ENCODE results near the gene RALB. TPM values are rescaled to one million over a fixed set of nuclear protein-coding genes. Genes with fewer than 3 reads are reported as not detected.

Gene RALB
- total and polyA plus RNA-seq, 2 experiments from 2014 or later, result 15.2 to 17.4 TPM

DNA sequence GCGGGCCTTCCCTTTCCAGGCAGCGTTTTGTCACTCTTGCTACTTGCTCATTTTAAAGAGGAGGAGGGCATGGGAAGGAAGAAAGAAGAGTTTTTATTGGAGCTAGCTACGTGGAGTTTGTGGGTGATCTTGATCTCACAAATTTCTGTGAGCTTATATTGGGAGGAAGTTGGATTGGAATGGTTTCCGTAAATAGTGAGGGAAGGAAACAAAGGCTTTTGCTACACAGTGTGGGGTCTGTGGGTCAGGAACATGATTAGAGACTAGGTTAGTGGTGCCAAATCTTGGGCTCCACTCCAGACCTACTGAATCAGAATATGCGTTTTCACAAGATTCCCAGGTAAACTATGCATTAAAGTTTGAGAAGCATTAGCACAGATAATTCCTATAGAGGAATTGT lies 8.1 kb downstream of the RALB start (continued):
- no peak for TF ChIP-seq ZNF331 (CRISPR knock-in tag; IDR thresholded peaks at IDR 0.05; ENCODE audit: low read depth)
- TF ChIP-seq POLR2AphosphoS5 (IDR thresholded peaks at IDR 0.05; ENCODE audit: low read depth), result no peak
- TF ChIP-seq EZH2phosphoT487 (IDR thresholded peaks at IDR 0.05; ENCODE audit: unreplicated experiment), result no peak

- no peak overlapping the region for H3K27ac ChIP-seq (ENCODE audit: low read depth)
- peaks cover under 1% of the 10 kb centered on the region; the same call in 2 of the 3 replicates for H3K4me1 Mint-ChIP-seq
- peaks cover 7% of the 10 kb centered on the region; the same call in 2 of the 3 replicates for H3K9me3 Mint-ChIP-seq
- no peak overlapping the region for H3K4me2 ChIP-seq
- DNase-seq (ENCODE audit: low spot score) (no peak), ATAC-seq (no peak)
- no peaks in the 10 kb centered on the region for H4K20me1 ChIP-seq (replicated peaks; ENCODE audit: insufficient read depth)
- H3K79me2 ChIP-seq (replicated peaks; ENCODE audit: insufficient read depth), result 0 out of 2 replicates have a peak, but pooled peaks cover 3% of the 10 kb centered on the region
- H3K4me3 ChIP-seq, result no peak overlapping the region
- H3K9me2 ChIP-seq (ENCODE audit: insufficient read depth), result peaks cover 6% of the 10 kb centered on the region; the same call in 1 of the 2 replicates
- H2AFZ ChIP-seq, result no peak overlapping the region
- no peaks in the 10 kb centered on the region for H3K36me3 ChIP-seq (ENCODE audit: insufficient read depth)
- no peak overlapping the region for H3K27ac Mint-ChIP-seq
- peaks cover 11% of the 10 kb centered on the region for H3K36me3 Mint-ChIP-seq (ENCODE audit: low read depth)
- H3K27me3 Mint-ChIP-seq (ENCODE audit: insufficient read depth, low read depth, poor library complexity), result peaks cover 8% of the 10 kb centered on the region
- no peak overlapping the region for H3K4me3 Mint-ChIP-seq
- no peaks in the 10 kb centered on the region for H3K27me3 ChIP-seq (ENCODE audit: insufficient read depth)
- H3K4me1 ChIP-seq (ENCODE audit: insufficient read depth), result no peaks in the 10 kb centered on the region
- H3F3A ChIP-seq (replicated peaks; ENCODE audit: low read depth), result no peaks in the 10 kb centered on the region
- TF ChIP-seq, protein P1, sequence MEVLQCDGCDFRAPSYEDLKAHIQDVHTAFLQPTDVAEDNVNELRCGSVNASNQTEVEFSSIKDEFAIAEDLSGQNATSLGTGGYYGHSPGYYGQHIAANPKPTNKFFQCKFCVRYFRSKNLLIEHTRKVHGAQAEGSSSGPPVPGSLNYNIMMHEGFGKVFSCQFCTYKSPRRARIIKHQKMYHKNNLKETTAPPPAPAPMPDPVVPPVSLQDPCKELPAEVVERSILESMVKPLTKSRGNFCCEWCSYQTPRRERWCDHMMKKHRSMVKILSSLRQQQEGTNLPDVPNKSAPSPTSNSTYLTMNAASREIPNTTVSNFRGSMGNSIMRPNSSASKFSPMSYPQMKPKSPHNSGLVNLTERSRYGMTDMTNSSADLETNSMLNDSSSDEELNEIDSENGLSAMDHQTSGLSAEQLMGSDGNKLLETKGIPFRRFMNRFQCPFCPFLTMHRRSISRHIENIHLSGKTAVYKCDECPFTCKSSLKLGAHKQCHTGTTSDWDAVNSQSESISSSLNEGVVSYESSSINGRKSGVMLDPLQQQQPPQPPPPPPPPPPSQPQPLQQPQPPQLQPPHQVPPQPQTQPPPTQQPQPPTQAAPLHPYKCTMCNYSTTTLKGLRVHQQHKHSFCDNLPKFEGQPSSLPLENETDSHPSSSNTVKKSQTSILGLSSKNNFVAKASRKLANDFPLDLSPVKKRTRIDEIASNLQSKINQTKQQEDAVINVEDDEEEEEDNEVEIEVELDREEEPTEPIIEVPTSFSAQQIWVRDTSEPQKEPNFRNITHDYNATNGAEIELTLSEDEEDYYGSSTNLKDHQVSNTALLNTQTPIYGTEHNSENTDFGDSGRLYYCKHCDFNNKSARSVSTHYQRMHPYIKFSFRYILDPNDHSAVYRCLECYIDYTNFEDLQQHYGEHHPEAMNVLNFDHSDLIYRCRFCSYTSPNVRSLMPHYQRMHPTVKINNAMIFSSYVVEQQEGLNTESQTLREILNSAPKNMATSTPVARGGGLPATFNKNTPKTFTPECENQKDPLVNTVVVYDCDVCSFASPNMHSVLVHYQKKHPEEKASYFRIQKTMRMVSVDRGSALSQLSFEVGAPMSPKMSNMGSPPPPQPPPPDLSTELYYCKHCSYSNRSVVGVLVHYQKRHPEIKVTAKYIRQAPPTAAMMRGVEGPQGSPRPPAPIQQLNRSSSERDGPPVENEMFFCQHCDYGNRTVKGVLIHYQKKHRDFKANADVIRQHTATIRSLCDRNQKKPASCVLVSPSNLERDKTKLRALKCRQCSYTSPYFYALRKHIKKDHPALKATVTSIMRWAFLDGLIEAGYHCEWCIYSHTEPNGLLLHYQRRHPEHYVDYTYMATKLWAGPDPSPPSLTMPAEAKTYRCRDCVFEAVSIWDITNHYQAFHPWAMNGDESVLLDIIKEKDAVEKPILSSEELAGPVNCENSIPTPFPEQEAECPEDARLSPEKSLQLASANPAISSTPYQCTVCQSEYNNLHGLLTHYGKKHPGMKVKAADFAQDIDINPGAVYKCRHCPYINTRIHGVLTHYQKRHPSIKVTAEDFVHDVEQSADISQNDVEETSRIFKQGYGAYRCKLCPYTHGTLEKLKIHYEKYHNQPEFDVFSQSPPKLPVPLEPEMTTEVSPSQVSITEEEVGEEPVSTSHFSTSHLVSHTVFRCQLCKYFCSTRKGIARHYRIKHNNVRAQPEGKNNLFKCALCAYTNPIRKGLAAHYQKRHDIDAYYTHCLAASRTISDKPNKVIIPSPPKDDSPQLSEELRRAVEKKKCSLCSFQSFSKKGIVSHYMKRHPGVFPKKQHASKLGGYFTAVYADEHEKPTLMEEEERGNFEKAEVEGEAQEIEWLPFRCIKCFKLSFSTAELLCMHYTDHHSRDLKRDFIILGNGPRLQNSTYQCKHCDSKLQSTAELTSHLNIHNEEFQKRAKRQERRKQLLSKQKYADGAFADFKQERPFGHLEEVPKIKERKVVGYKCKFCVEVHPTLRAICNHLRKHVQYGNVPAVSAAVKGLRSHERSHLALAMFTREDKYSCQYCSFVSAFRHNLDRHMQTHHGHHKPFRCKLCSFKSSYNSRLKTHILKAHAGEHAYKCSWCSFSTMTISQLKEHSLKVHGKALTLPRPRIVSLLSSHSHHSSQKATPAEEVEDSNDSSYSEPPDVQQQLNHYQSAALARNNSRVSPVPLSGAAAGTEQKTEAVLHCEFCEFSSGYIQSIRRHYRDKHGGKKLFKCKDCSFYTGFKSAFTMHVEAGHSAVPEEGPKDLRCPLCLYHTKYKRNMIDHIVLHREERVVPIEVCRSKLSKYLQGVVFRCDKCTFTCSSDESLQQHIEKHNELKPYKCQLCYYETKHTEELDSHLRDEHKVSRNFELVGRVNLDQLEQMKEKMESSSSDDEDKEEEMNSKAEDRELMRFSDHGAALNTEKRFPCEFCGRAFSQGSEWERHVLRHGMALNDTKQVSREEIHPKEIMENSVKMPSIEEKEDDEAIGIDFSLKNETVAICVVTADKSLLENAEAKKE (CRISPR knock-in tag; IDR thresholded peaks at IDR 0.05), result no peak
- TF ChIP-seq EZH2phosphoT487 (IDR thresholded peaks at IDR 0.05; ENCODE audit: unreplicated experiment) (no peak), STAT1 (IDR thresholded peaks at IDR 0.05; ENCODE audit: unreplicated experiment) (no peak), CREB1 (CRISPR knock-in tag; IDR thresholded peaks at IDR 0.05; ENCODE audit: low read depth) (no peak), POLR2AphosphoS5 (IDR thresholded peaks at IDR 0.05; ENCODE audit: low read depth) (no peak), ZNF331 (CRISPR knock-in tag; IDR thresholded peaks at IDR 0.05; ENCODE audit: low read depth) (no peak), ETS1 (IDR thresholded peaks at IDR 0.05) (no peak), EZH2 (IDR thresholded peaks at IDR 0.05; ENCODE audit: low read depth, unreplicated experiment) (no peak), CTCF (conservative IDR thresholded peaks at IDR 0.05; ENCODE audit: low read depth in 2 of 2) (no peak), REST (IDR thresholded peaks at IDR 0.05; ENCODE audit: unreplicated experiment) (no peak), NANOG (IDR thresholded peaks at IDR 0.05; ENCODE audit: borderline replicate concordance) (no peak), JUNB (IDR thresholded peaks at IDR 0.05; ENCODE audit: unreplicated experiment) (no peak)
Observed at GRCh38 chr2:120261387-120262006, 8.8 kb downstream of the RALB start.

Measured in GM23338 (cell line).